ENCODE measurements around the gene S100A4. TPM values are rescaled to one million over a fixed set of nuclear protein-coding genes. Genes with fewer than 3 reads are reported as not detected.

The S100A4 gene
- total RNA-seq, 1 experiment from 2014 or later: 22.7 TPM

DNA sequence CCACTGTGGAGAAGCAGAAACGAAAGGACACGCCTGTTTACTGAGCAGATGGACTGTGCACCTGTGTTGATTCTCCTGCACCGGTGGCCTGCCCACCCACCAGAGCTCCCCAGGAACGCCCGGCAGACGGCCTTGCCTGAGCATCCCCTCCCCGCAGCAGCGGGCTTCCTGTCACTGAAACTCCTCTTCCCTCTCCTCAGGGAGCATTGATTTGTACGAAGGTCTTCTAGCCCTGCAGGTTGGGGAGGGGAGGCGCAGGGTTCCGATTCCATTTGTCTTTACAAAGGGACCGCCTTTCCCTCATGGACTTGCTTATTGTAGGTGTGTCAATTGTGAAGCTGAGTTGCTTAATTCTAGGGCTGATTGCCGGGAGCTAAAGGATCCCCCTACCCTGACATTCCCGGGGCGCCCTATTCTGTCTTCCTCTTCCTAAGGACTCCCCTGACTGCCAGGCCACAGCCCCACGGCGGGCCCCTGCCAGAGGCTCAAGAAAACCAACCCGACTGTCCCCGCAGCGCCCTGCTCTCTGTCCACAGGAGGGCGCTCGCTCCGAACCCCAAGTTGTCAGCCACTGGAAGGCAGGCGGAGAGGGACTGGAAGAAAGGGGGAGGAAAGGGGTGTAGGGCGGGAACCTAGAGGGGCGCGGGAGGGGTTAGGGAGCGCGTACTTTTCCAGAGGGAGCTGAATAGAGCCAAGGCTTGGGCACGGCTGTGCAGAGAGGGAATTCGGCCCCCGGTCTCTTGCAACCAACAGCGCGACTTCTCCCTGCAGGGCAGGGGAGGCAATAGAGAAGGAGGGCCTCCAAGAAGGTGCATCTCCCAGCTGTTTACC is 12.6 kb downstream of the S100A4 start (continued):
- TF ChIP-seq TCF7 (CRISPR knock-in tag; IDR thresholded peaks at IDR 0.05; ENCODE audit: low read depth): no peak
- TF ChIP-seq, protein P1, sequence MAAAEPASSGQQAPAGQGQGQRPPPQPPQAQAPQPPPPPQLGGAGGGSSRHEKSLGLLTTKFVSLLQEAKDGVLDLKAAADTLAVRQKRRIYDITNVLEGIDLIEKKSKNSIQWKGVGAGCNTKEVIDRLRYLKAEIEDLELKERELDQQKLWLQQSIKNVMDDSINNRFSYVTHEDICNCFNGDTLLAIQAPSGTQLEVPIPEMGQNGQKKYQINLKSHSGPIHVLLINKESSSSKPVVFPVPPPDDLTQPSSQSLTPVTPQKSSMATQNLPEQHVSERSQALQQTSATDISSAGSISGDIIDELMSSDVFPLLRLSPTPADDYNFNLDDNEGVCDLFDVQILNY (CRISPR knock-in tag; IDR thresholded peaks at IDR 0.05): peak; percentile 70
- TF ChIP-seq ZNF232 (CRISPR knock-in tag; IDR thresholded peaks at IDR 0.05): no peak
- no peak for TF ChIP-seq ELF4 (CRISPR knock-in tag; IDR thresholded peaks at IDR 0.05; ENCODE audit: low read depth)
- no peak for TF ChIP-seq GTF2I (CRISPR knock-in tag; conservative IDR thresholded peaks at IDR 0.05)
- TF ChIP-seq SMAD4 (CRISPR knock-in tag; IDR thresholded peaks at IDR 0.05): no peak
- TF ChIP-seq, protein P2, sequence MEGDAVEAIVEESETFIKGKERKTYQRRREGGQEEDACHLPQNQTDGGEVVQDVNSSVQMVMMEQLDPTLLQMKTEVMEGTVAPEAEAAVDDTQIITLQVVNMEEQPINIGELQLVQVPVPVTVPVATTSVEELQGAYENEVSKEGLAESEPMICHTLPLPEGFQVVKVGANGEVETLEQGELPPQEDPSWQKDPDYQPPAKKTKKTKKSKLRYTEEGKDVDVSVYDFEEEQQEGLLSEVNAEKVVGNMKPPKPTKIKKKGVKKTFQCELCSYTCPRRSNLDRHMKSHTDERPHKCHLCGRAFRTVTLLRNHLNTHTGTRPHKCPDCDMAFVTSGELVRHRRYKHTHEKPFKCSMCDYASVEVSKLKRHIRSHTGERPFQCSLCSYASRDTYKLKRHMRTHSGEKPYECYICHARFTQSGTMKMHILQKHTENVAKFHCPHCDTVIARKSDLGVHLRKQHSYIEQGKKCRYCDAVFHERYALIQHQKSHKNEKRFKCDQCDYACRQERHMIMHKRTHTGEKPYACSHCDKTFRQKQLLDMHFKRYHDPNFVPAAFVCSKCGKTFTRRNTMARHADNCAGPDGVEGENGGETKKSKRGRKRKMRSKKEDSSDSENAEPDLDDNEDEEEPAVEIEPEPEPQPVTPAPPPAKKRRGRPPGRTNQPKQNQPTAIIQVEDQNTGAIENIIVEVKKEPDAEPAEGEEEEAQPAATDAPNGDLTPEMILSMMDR (IDR thresholded peaks at IDR 0.05): peak; percentile 72
- TF ChIP-seq ATF3 (CRISPR knock-in tag; conservative IDR thresholded peaks at IDR 0.05): no peak
- TF ChIP-seq TEAD4 (CRISPR knock-in tag; IDR thresholded peaks at IDR 0.05): no peak

DNA sequence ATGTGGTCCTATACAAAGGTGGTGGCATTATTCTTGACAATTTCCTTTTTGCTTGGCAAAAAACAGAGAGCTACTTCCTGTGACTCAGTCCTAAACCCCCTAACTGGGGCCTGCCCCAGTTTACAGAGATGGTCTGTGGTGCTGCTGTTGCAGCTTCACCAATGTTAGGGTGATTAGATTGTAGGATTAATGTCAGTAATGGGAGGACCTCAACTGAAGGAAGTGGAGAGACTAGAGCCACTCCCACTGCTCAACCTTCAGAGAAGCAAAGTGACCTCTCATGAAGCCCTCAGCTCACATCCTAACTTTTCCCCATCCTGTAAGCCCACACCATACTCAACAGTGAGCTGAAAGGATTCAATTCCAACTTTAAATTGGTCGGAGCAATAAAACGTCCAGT is 13.4 kb downstream of the S100A4 start:
- Mint-ChIP-seq H3K27ac (peak overlapping the region; percentile 85), H3K4me3 (peak overlapping the region; percentile 63), H3K27me3 (ENCODE audit: low read depth) (peaks cover 29% of the 10 kb centered on the region), H3K9me3 (no peaks in the 10 kb centered on the region), H3K4me1 (peaks cover 48% of the 10 kb centered on the region), H3K36me3 (no peaks in the 10 kb centered on the region)
- TF ChIP-seq ZNF138 (CRISPR knock-in tag; conservative IDR thresholded peaks at IDR 0.05) (no peak), ATF1 (CRISPR knock-in tag; IDR thresholded peaks at IDR 0.05) (no peak)
- POLR2A ChIA-PET: interaction anchor here (1.3 to 1.5 kb wide), 2 partner anchors 36 to 67 kb away, joined by 4 to 7 read pairs; no protein-coding TSS in a partner anchor
- DNase-seq (ENCODE audit: low spot score) (no peak), ATAC-seq (no peak)
- CTCF ChIA-PET: interaction anchor here (0.9 to 10.8 kb wide), 21 partner anchors 14 to 179 kb away, joined by 3 to 188 read pairs (median 13); partner anchors contain the start of genes S100A1, S100A13, S100A16 and S100A2

DNA sequence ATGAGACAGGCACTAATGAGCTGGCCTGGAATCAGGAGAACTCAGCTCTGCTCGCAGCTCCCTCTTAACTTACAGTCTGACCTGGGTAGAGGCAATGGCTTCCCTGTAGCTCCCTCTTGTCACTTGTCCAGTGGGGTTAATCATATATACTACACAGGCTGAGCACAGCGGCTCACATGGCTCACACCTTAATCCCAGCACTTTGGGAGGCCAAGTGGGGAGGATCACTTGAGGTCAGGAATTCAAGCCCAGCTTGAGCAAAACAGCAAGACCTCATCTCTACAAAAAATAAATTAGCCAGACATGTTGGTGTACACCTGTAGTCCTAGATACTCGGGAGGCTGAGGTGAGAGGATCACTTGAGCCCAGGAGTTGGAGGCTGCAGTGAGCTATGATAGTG is 14.0 kb downstream of the S100A4 start:
- peaks cover 24% of the 10 kb centered on the region for H3K27me3 Mint-ChIP-seq (ENCODE audit: low read depth)
- no peak overlapping the region for H3K27ac Mint-ChIP-seq
- no peak for DNase-seq (ENCODE audit: low spot score)
- ChIA-PET CTCF (interaction anchor here (0.9 to 10.8 kb wide), 18 partner anchors 13 to 178 kb away, joined by 3 to 188 read pairs (median 16); partner anchors contain the start of genes S100A1, S100A13, S100A16 and S100A2), POLR2A (no interaction called here)
- no peaks in the 10 kb centered on the region for H3K36me3 Mint-ChIP-seq
- H3K4me1 Mint-ChIP-seq: peaks cover 50% of the 10 kb centered on the region
- H3K9me3 Mint-ChIP-seq: no peaks in the 10 kb centered on the region
- no peak for ATAC-seq
- H3K4me3 Mint-ChIP-seq: no peak overlapping the region
- TF ChIP-seq ZNF317 (CRISPR knock-in tag; IDR thresholded peaks at IDR 0.05; ENCODE audit: borderline replicate concordance, low read depth): no peak
- TF ChIP-seq SOX15 (CRISPR knock-in tag; IDR thresholded peaks at IDR 0.05): no peak
- TF ChIP-seq, protein P3, sequence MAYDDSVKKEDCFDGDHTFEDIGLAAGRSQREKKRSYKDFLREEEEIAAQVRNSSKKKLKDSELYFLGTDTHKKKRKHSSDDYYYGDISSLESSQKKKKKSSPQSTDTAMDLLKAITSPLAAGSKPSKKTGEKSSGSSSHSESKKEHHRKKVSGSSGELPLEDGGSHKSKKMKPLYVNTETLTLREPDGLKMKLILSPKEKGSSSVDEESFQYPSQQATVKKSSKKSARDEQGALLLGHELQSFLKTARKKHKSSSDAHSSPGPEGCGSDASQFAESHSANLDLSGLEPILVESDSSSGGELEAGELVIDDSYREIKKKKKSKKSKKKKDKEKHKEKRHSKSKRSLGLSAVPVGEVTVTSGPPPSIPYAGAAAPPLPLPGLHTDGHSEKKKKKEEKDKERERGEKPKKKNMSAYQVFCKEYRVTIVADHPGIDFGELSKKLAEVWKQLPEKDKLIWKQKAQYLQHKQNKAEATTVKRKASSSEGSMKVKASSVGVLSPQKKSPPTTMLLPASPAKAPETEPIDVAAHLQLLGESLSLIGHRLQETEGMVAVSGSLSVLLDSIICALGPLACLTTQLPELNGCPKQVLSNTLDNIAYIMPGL (CRISPR knock-in tag; IDR thresholded peaks at IDR 0.05): no peak
- TF ChIP-seq, protein P4, sequence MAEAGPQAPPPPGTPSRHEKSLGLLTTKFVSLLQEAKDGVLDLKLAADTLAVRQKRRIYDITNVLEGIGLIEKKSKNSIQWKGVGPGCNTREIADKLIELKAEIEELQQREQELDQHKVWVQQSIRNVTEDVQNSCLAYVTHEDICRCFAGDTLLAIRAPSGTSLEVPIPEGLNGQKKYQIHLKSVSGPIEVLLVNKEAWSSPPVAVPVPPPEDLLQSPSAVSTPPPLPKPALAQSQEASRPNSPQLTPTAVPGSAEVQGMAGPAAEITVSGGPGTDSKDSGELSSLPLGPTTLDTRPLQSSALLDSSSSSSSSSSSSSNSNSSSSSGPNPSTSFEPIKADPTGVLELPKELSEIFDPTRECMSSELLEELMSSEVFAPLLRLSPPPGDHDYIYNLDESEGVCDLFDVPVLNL (CRISPR knock-in tag; IDR thresholded peaks at IDR 0.05; ENCODE audit: borderline replicate concordance, low read depth): no peak
- TF ChIP-seq, protein P5, sequence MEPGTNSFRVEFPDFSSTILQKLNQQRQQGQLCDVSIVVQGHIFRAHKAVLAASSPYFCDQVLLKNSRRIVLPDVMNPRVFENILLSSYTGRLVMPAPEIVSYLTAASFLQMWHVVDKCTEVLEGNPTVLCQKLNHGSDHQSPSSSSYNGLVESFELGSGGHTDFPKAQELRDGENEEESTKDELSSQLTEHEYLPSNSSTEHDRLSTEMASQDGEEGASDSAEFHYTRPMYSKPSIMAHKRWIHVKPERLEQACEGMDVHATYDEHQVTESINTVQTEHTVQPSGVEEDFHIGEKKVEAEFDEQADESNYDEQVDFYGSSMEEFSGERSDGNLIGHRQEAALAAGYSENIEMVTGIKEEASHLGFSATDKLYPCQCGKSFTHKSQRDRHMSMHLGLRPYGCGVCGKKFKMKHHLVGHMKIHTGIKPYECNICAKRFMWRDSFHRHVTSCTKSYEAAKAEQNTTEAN (CRISPR knock-in tag; IDR thresholded peaks at IDR 0.05): no peak
- TF ChIP-seq MAX (CRISPR knock-in tag; IDR thresholded peaks at IDR 0.05): no peak
- TF ChIP-seq, protein P6, sequence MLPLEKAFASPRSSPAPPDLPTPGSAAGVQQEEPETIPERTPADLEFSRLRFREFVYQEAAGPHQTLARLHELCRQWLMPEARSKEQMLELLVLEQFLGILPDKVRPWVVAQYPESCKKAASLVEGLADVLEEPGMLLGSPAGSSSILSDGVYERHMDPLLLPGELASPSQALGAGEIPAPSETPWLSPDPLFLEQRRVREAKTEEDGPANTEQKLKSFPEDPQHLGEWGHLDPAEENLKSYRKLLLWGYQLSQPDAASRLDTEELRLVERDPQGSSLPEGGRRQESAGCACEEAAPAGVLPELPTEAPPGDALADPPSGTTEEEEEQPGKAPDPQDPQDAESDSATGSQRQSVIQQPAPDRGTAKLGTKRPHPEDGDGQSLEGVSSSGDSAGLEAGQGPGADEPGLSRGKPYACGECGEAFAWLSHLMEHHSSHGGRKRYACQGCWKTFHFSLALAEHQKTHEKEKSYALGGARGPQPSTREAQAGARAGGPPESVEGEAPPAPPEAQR (CRISPR knock-in tag; IDR thresholded peaks at IDR 0.05): no peak
- TF ChIP-seq CREB1 (CRISPR knock-in tag; IDR thresholded peaks at IDR 0.05): no peak
- TF ChIP-seq ERG (CRISPR knock-in tag; IDR thresholded peaks at IDR 0.05): no peak
- TF ChIP-seq ZBTB21 (CRISPR knock-in tag; IDR thresholded peaks at IDR 0.05; ENCODE audit: borderline replicate concordance): no peak
- no peak for TF ChIP-seq MYBL2 (CRISPR knock-in tag; IDR thresholded peaks at IDR 0.05)

Data from WTC11 (cell line).